H1 (cell line): ENCODE data around the gene ADCY9. TPM values are rescaled to one million over a fixed set of nuclear protein-coding genes. Genes with fewer than 3 reads are reported as not detected.

ENCODE experiments used
- ASH2L ChIP-seq: fragments of 200-600, 300-600 bp; sonication (generic); IDR thresholded peaks from one replicate; pipeline ENCODE4 v1.7.1; 2017; ENCODE audit warnings: low read length
- KDM4A ChIP-seq: IDR thresholded peaks from one replicate; pipeline ENCODE4 v1.7.1; 2012; ENCODE audit warnings: low read depth, mild to moderate bottlenecking, moderate library complexity, low read length, inconsistent platforms; ENCODE audit not compliant: severe bottlenecking
- RXRA ChIP-seq: IDR thresholded peaks from 2 replicates; pipeline ENCODE4 v1.6.1; 2011; ENCODE audit warnings: low read depth, mild to moderate bottlenecking, low read length, moderate library complexity; ENCODE audit not compliant: insufficient read depth
- SUZ12 ChIP-seq: fragments of 200-600 bp; sonication (generic); IDR thresholded peaks from 2 replicates; pipeline ENCODE4 v1.6.1; 2012; ENCODE audit warnings: mild to moderate bottlenecking, inconsistent platforms, low read length, moderate library complexity, mixed read lengths
- polyA plus RNA-seq, 7 experiments: library from polyadenylated mRNA; depleted of rRNA in 3 of 7; stranded (reverse) in 5 of 7; unstranded in 2 of 7; fragments of >200 nt in 5 of 7; fragments of 200-250 nt in 2 of 7; gene quantifications; 1 replicate in 5 of 7; 2 replicates in 1 of 7; 4 replicates in 1 of 7; pipeline versions ENCODE4 v1.2.1 to v1.2.3, GENCODE V29; 2011 to 2013; ENCODE audit warnings: missing spikeins in 2 of 7, mixed read lengths in 2 of 7
- total RNA-seq: library from RNA; stranded (reverse); fragmentation: NEBNext Ultra II Directional; extraction: Animal tissue kit (Norgen Biotek cat#: 25700); gene quantifications from 2 replicates; pipeline ENCODE4 v1.2.1, GENCODE V29; 2021

ADCY9 gene
- total and polyA plus RNA-seq, 2 of the 8 experiments (the other 6 are each of a cell fraction or from before 2014, with no cell fraction given), result 5.4 to 13.1 TPM

GRCh38 chr16:3948378-3948995 lies 167.8 kb downstream of the ADCY9 start (continued):
- TF ChIP-seq SUZ12 (no peak), ASH2L (no peak), RXRA (no peak), KDM4A (no peak)
